Measurements from ENCODE around the gene DENND1B.

The DENND1B gene

GRCh38 chr1:197464044-197464443 is 311.2 kb downstream of the DENND1B start:
- peak in 3 of 14 donors; percentile 4 to 19 (median 10) for DNase-seq

DNA sequence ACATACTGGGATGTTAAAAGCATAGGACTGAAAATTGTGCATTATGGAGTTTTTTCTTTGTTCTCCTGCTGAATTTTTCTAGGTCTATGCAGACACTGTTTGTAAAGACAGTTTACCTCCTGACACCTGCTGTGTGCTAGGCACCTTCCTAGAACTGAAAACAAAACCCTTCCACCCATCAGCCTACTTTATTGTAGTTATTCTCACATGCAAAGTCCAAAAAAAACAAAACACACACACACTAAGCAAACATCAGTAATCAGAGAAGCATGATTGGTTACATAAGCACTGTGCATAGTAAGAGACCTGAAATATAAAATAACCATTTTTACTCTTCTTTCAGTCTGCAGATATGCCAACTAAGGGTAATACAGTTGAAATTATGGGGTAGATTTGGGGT is 312.1 kb downstream of the DENND1B start:
- no peak for DNase-seq

- no peak for DNase-seq
Observed at GRCh38 chr1:197462539-197462938, 312.7 kb downstream of the DENND1B start.

All from C1 segment of cervical spinal cord (tissue), 14 donors.